Activated T-helper 1 cell treated with anti-CD3 and anti-CD28 coated beads, Interleukin-12 subunit alpha, Interleukin-12 subunit beta, Interleukin-2, Interleukin-4 antibody, amounts not matched to agents 30 ng/mL and 10 ng/mL and 1 ng/mL, durations not matched to agents 14 hours and 24 hours and 36 hours (primary cell): ENCODE data around the gene TNFRSF8. TPM values are rescaled to one million over a fixed set of nuclear protein-coding genes. Genes with fewer than 3 reads are reported as not detected.

Experiments
- DNase-seq: peaks from one replicate; pipeline ENCODE4 v3.0.0; 2021; ENCODE audit warnings: low spot score
- H3K27ac Mint-ChIP-seq: one replicate; pipeline ENCODE4 v1.8.0; 2021; ENCODE audit warnings: mild to moderate bottlenecking, mixed read lengths
- H3K27me3 Mint-ChIP-seq: one replicate; pipeline ENCODE4 v1.8.0; 2022; ENCODE audit warnings: mild to moderate bottlenecking, moderate library complexity, mixed read lengths; ENCODE audit not compliant: insufficient read depth
- H3K36me3 Mint-ChIP-seq: one replicate; pipeline ENCODE4 v1.8.0; 2021; ENCODE audit warnings: low read depth, mixed read lengths
- H3K4me1 Mint-ChIP-seq: one replicate; pipeline ENCODE4 v1.8.0; 2021; ENCODE audit warnings: low read depth, mixed read lengths
- H3K4me3 Mint-ChIP-seq: one replicate; pipeline ENCODE4 v1.8.0; 2021; ENCODE audit warnings: mild to moderate bottlenecking, moderate library complexity, mixed read lengths
- H3K9me3 Mint-ChIP-seq: one replicate; pipeline ENCODE4 v1.8.0; 2021; ENCODE audit warnings: mixed read lengths
- intact Hi-C: fragments of 100-400 bp; cut with micrococcal nuclease; formaldehyde crosslinking; loops from one replicate; pipeline ENCODE4 v1.15.1; 2024
- total RNA-seq: library from RNA; stranded (reverse); gene quantifications from 2 replicates; pipeline ENCODE4 v1.2.3, GENCODE V29; 2022

Gene TNFRSF8
- total RNA-seq = 26.9 and 27.9 TPM in 2 replicates

GRCh38 chr1:12063141-12064072, at the start of gene TNFRSF8:
Gene TNFRSF8, plus strand, starts transcription at chr1:12063303. Its CDS starts 296 bp downstream, at chr1:12063599.
- H3K9me3 Mint-ChIP-seq = no peaks in the 10 kb centered on the region
- peaks cover 2% of the 10 kb centered on the region for H3K36me3 Mint-ChIP-seq
- H3K27me3 Mint-ChIP-seq = peaks cover 2% of the 10 kb centered on the region
- DNase-seq = no peak
- intact Hi-C loops = loop anchor here (2.0 kb wide), 1 partner anchor 15 kb away; no protein-coding TSS in a partner anchor
- H3K4me1 Mint-ChIP-seq = peaks cover 81% of the 10 kb centered on the region
- peak within 1 kb of the TSS; percentile 84 for H3K4me3 Mint-ChIP-seq
- H3K27ac Mint-ChIP-seq = peak within 1 kb of the TSS; percentile 81

GRCh38 chr1:12014141-12014991, 48.7 kb upstream of the TNFRSF8 start:
- Mint-ChIP-seq H3K9me3 (no peaks in the 10 kb centered on the region), H3K27ac (peak overlapping the region; percentile 83), H3K4me1 (peaks cover 45% of the 10 kb centered on the region), H3K27me3 (no peaks in the 10 kb centered on the region), H3K36me3 (peaks cover 37% of the 10 kb centered on the region), H3K4me3 (peak overlapping the region; percentile 19)
- DNase-seq = no peak
- intact Hi-C loops = no loop called here

- Mint-ChIP-seq H3K4me3 (no peak overlapping the region), H3K4me1 (peaks cover 48% of the 10 kb centered on the region), H3K27ac (peak overlapping the region; percentile 83), H3K36me3 (peaks cover 31% of the 10 kb centered on the region), H3K27me3 (no peaks in the 10 kb centered on the region), H3K9me3 (no peaks in the 10 kb centered on the region)
- intact Hi-C loops = no loop called here
- DNase-seq = no peak
These were observed 48.1 kb upstream of the TNFRSF8 start for GRCh38 chr1:12015001-12015491.

DNA sequence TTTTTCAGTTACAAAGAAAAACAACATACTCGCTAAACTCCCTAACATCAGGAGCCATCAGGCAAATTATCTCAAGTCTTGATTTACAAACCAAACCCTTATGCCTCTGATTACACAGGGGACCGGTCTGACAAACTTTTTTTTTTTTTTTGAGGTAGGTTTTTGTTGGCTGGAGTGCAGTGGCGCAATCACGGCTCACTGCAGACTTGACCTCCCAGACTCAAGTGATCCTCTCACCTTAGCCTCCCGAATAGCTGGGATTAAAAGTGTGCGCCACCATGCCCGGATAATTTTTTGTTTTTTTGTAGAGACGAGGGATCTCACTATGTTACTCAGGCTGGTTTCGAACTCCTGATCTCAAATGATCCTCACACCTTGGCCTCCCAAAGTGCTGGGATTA, 47.6 kb upstream of the TNFRSF8 start:
- H3K4me3 Mint-ChIP-seq = no peak overlapping the region
- H3K9me3 Mint-ChIP-seq = no peaks in the 10 kb centered on the region
- intact Hi-C loops = no loop called here
- H3K27me3 Mint-ChIP-seq = no peaks in the 10 kb centered on the region
- H3K36me3 Mint-ChIP-seq = peaks cover 29% of the 10 kb centered on the region
- H3K4me1 Mint-ChIP-seq = peaks cover 51% of the 10 kb centered on the region
- DNase-seq = no peak
- no peak overlapping the region for H3K27ac Mint-ChIP-seq

GRCh38 chr1:12016182-12016581, 46.9 kb upstream of the TNFRSF8 start:
- no peak for DNase-seq
- Mint-ChIP-seq H3K27me3 (no peaks in the 10 kb centered on the region), H3K36me3 (peaks cover 23% of the 10 kb centered on the region), H3K9me3 (no peaks in the 10 kb centered on the region), H3K4me3 (no peak overlapping the region), H3K4me1 (peaks cover 51% of the 10 kb centered on the region), H3K27ac (peak overlapping the region; percentile 14)
- intact Hi-C loops = no loop called here

DNA sequence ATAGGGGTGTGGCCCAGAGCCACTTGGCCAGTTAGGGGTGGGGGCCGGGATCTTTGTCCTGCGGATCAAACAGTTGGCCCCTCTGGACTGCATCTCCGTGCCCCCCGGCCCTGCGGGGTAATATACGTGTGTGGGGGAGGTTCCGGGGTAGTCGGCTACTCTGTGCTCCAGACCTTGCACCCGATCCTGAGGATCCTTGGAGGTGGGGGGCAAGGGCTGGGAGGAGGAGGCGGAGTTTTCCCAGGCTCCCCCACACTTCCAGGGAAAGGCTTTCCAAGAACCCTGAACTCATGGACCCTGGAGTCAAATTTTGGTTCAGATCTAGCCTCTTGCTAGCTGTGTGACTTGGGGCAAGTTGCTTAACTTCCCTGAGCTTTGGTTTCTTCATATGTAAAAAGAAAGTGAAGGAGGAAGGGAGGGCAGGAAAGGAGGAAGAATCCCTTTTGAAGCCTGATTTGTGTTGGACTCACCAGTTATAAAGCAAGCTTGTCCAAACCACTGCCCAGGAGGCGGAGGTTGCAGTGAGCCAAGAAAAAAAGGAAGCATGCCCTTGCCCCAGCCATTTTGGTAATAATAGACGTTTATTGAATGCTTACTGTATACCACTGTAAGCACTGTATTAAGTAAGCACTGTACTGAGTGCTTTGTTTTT, 43.1 kb upstream of the TNFRSF8 start:
- intact Hi-C loops = loop anchor here (1.0 to 2.0 kb wide), 7 partner anchors 19 to 111 kb away; partner anchors contain the start of genes KIAA2013 and MFN2
- H3K27ac Mint-ChIP-seq = peak overlapping the region; percentile 55
- peaks cover 23% of the 10 kb centered on the region for H3K4me1 Mint-ChIP-seq
- H3K36me3 Mint-ChIP-seq = peaks cover 15% of the 10 kb centered on the region
- no peak for DNase-seq
- H3K9me3 Mint-ChIP-seq = no peaks in the 10 kb centered on the region
- H3K27me3 Mint-ChIP-seq = no peaks in the 10 kb centered on the region
- peak overlapping the region; percentile 82 for H3K4me3 Mint-ChIP-seq

GRCh38 chr1:12021616-12022015, 41.5 kb upstream of the TNFRSF8 start:
- intact Hi-C loops = no loop called here
- no peaks in the 10 kb centered on the region for H3K9me3 Mint-ChIP-seq
- H3K27ac Mint-ChIP-seq = no peak overlapping the region
- no peak for DNase-seq
- H3K27me3 Mint-ChIP-seq = no peaks in the 10 kb centered on the region
- peaks cover 24% of the 10 kb centered on the region for H3K36me3 Mint-ChIP-seq
- peak overlapping the region; percentile 11 for H3K4me3 Mint-ChIP-seq
- peaks cover 19% of the 10 kb centered on the region for H3K4me1 Mint-ChIP-seq

DNA sequence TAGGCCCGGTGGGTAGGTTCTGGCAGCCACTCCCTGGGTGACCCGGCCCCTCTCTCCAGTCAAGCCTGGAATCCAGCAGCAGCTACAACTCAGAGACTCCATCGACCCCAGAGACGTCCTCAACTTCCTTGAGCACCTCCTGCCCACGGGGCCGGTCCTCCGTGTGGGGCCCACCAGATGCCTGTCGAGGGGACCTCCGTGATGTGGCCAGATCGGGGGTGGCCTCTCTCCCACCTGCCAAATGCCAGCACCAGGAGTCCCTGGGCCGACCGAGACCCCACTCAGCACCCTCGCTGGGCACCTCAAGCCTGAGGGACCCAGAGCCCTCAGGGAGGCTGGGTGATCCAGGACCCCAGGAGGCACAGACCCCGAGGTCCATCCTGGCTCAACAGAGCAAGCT, 41.1 kb upstream of the TNFRSF8 start:
- DNase-seq = no peak
- Mint-ChIP-seq H3K4me3 (peak overlapping the region; percentile 11), H3K27me3 (no peaks in the 10 kb centered on the region), H3K9me3 (no peaks in the 10 kb centered on the region), H3K36me3 (peaks cover 26% of the 10 kb centered on the region), H3K27ac (no peak overlapping the region), H3K4me1 (peaks cover 21% of the 10 kb centered on the region)
- intact Hi-C loops = no loop called here

DNA sequence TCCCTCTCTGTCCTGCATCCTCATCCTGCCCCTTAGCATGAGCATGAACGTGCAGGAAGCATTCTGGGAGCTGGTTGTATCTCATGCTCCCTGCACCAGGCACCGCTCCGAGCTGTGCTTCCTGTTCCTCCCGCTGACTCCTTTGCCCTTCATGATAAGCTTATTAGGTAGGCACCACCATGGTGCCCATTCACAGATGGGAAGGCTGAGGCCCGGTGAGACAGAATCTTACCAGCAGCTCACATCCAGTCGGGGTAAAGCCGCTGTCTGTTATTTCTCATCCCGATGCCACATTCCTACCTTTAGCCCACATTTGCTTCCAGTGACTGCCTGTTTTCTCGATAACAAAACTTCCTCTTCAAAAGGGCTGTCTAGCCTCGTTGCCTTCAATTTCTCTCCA, 36.5 kb upstream of the TNFRSF8 start:
- no peak overlapping the region for H3K27ac Mint-ChIP-seq
- H3K4me3 Mint-ChIP-seq = no peak overlapping the region
- peaks cover 45% of the 10 kb centered on the region for H3K36me3 Mint-ChIP-seq
- H3K9me3 Mint-ChIP-seq = no peaks in the 10 kb centered on the region
- no peaks in the 10 kb centered on the region for H3K27me3 Mint-ChIP-seq
- no peak for DNase-seq
- peaks cover 17% of the 10 kb centered on the region for H3K4me1 Mint-ChIP-seq
- intact Hi-C loops = no loop called here

DNA sequence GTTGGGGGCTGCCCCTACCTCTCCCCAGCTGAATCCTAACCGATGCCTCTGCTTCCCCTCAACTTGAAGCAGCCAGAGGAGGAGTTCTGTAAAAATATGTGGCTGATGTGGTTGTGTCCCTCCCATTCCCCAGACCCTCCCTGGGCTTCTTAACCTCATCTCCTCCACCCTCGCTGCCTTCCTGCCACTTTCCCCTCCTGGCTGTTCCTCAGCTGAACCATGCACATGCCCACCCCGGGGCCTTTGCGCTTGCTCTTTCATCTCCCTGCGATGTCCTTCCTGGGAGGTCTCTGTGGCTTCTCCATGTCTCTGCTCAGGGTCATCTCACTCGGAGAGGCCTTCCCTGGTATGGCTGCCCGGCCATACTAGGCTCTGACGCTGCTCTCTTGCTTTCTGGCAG, 34.9 kb upstream of the TNFRSF8 start:
- Mint-ChIP-seq H3K9me3 (no peaks in the 10 kb centered on the region), H3K4me1 (peaks cover 17% of the 10 kb centered on the region), H3K4me3 (no peak overlapping the region), H3K27me3 (no peaks in the 10 kb centered on the region), H3K27ac (no peak overlapping the region), H3K36me3 (peaks cover 48% of the 10 kb centered on the region)
- intact Hi-C loops = no loop called here
- DNase-seq = no peak

- Mint-ChIP-seq H3K36me3 (peaks cover 47% of the 10 kb centered on the region), H3K9me3 (no peaks in the 10 kb centered on the region), H3K4me3 (no peak overlapping the region), H3K27ac (no peak overlapping the region), H3K27me3 (no peaks in the 10 kb centered on the region), H3K4me1 (peaks cover 17% of the 10 kb centered on the region)
- DNase-seq = no peak
- intact Hi-C loops = no loop called here
These were observed 34.1 kb upstream of the TNFRSF8 start for GRCh38 chr1:12028957-12029511.

- Mint-ChIP-seq H3K36me3 (peaks cover 41% of the 10 kb centered on the region), H3K4me3 (no peak overlapping the region), H3K4me1 (peaks cover 13% of the 10 kb centered on the region), H3K27ac (no peak overlapping the region), H3K27me3 (no peaks in the 10 kb centered on the region), H3K9me3 (no peaks in the 10 kb centered on the region)
- intact Hi-C loops = no loop called here
- no peak for DNase-seq
These were observed 33.3 kb upstream of the TNFRSF8 start for GRCh38 chr1:12029720-12030339.
